Esophagus muscularis mucosa (tissue), 4 donors: ENCODE data around the gene CYP11A1. TPM values are rescaled to one million over a fixed set of nuclear protein-coding genes. Genes with fewer than 3 reads are reported as not detected.

Source experiments
- DNase-seq: peaks from one replicate; pipeline ENCODE4 v3.0.0-alpha.2; 2017; ENCODE audit errors: extremely low spot score
- H3K27ac ChIP-seq, 4 donors: fragments of 200-600 bp; sonication (generic); replicated peaks in 1 of 4; 1 replicate in 3 of 4; 2 replicates in 1 of 4; pipeline ENCODE4 v1.5.1; 2016 to 2019; ENCODE audit warnings: mild to moderate bottlenecking in 1 of 4
- H3K27me3 ChIP-seq, 4 donors: fragments of 200-600 bp; sonication (generic); one replicate each; pipeline versions ENCODE4 v1.5.1 to v1.6.0; 2016 to 2019
- H3K36me3 ChIP-seq, 4 donors: fragments of 200-600 bp; sonication (generic); one replicate each; pipeline ENCODE4 v1.5.1; 2016 to 2019
- H3K4me1 ChIP-seq, 4 donors: fragments of 200-600 bp; sonication (generic); one replicate each; pipeline ENCODE4 v1.5.1; 2016 to 2019
- H3K4me3 ChIP-seq, 4 donors: fragments of 200-600 bp; sonication (generic); 1 replicate in 2 of 4; 2 replicates in 2 of 4; pipeline ENCODE4 v1.5.1; 2016 to 2019; ENCODE audit warnings: mild to moderate bottlenecking in 4 of 4, moderate library complexity in 1 of 4
- H3K9me3 ChIP-seq, 4 donors: fragments of 200-600 bp; sonication (generic); 1 replicate in 3 of 4; 2 replicates in 1 of 4; pipeline ENCODE4 v1.5.1; 2016 to 2019
- CTCF ChIP-seq, 3 experiments: fragments of 200-600 bp in 2 of 3; fragments of 450-650 bp in 1 of 3; sonication (generic) in 2 of 3; IDR thresholded peaks; one replicate each; pipeline ENCODE4 v1.5.1; 2017 to 2019; ENCODE audit warnings: antibody characterized with exemption in 3 of 3, mild to moderate bottlenecking in 2 of 3, moderate library complexity in 1 of 3
- EP300 ChIP-seq: sonication (generic); formaldehyde crosslinking; IDR thresholded peaks from one replicate; pipeline ENCODE4 v1.6.1; 2017; ENCODE audit warnings: antibody characterized with exemption
- POLR2A ChIP-seq: fragments of 450-650 bp; IDR thresholded peaks from one replicate; pipeline ENCODE4 v1.6.1; 2017; ENCODE audit warnings: antibody characterized with exemption, moderate library complexity, mild to moderate bottlenecking, low read depth
- POLR2AphosphoS5 ChIP-seq, 2 donors: sonication (generic); formaldehyde crosslinking; IDR thresholded peaks; one replicate each; pipeline ENCODE4 v1.6.1; 2017; ENCODE audit warnings: antibody characterized with exemption in 2 of 2
- WGBS: methylation state at CpG from one replicate; pipeline ENCODE4 v1.1.5; 2018; 5-methylcytosine and 5-hydroxymethylcytosine counted together
- intact Hi-C: fragments of 100-400 bp; cut with DNase I; formaldehyde crosslinking; loops from one replicate; pipeline ENCODE4 v1.15.1; 2023
- total RNA-seq, 4 donors: library from RNA; depleted of rRNA; stranded (reverse); fragments of >200 nt; gene quantifications; one replicate each; pipeline versions ENCODE4 v1.1.0 to v1.2.1, GENCODE V29; 2016

The CYP11A1 gene
- total RNA-seq, 4 donors from 2014 or later, result 1.7 to 2.5 (median 1.8) TPM

GRCh38 chr15:74335396-74335795 lies 32.0 kb downstream of the CYP11A1 start:
- 82% methylated on average over 7 of the region's 8 CpGs for WGBS
- Histone ChIP-seq H3K9me3 (no peaks in the 10 kb centered on the region), H3K36me3 (no peaks in the 10 kb centered on the region), H3K4me3 (no peak overlapping the region), H3K27ac (no peak overlapping the region), H3K4me1 (no peaks in the 10 kb centered on the region), H3K27me3 (no peaks in the 10 kb centered on the region)
- intact Hi-C loops, result no loop called here
- DNase-seq, result no peak
- TF ChIP-seq POLR2AphosphoS5 (IDR thresholded peaks at IDR 0.05) (no peak), EP300 (no peak), POLR2A (no peak), CTCF (IDR thresholded peaks at IDR 0.05) (no peak)

DNA sequence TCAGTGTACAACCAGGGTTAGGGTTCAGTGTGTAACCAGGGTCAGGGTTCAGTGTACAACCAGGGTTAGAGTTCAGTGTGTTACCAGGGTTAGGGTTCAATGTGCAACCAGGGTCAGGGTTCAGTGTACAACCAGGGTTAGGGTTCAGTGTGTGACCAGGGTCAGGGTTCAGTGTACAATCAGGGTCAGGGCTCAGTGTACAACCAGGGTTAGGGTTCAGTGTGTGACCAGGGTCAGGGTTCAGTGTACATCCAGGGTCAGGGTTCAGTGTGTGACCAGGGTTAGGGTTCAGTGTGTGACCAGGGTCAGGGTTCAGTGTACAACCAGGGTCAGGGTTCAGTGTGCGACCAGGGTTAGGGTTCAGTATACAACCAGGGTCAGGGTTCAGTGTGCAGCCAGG lies 33.3 kb downstream of the CYP11A1 start:
- no peak overlapping the region for H3K4me3 ChIP-seq
- no peak for DNase-seq
- no peak overlapping the region for H3K27ac ChIP-seq
- no peaks in the 10 kb centered on the region for H3K27me3 ChIP-seq
- TF ChIP-seq CTCF (IDR thresholded peaks at IDR 0.05) (no peak), POLR2A (no peak), POLR2AphosphoS5 (IDR thresholded peaks at IDR 0.05) (no peak), EP300 (no peak)
- no peaks in the 10 kb centered on the region for H3K9me3 ChIP-seq
- H3K4me1 ChIP-seq, result no peaks in the 10 kb centered on the region
- WGBS, result 83% methylated on average over 1 of the region's 1 CpG
- no peaks in the 10 kb centered on the region for H3K36me3 ChIP-seq
- intact Hi-C loops, result no loop called here

GRCh38 chr15:74333662-74334061 lies 33.8 kb downstream of the CYP11A1 start:
- 100% methylated on average over 3 of the region's 5 CpGs for WGBS

GRCh38 chr15:74333093-74333492 lies 34.4 kb downstream of the CYP11A1 start:
- WGBS, result 93% methylated on average over 4 of the region's 5 CpGs
- Histone ChIP-seq H3K27ac (no peak overlapping the region), H3K9me3 (no peaks in the 10 kb centered on the region), H3K4me3 (no peak overlapping the region), H3K4me1 (no peaks in the 10 kb centered on the region), H3K36me3 (no peaks in the 10 kb centered on the region), H3K27me3 (no peaks in the 10 kb centered on the region)
- intact Hi-C loops, result no loop called here
- TF ChIP-seq CTCF (IDR thresholded peaks at IDR 0.05) (no peak), POLR2A (no peak), POLR2AphosphoS5 (IDR thresholded peaks at IDR 0.05) (no peak), EP300 (no peak)
- DNase-seq, result no peak

More at GRCh38 chr15:74333662-74334061, 33.8 kb downstream of the CYP11A1 start:
- H3K36me3 ChIP-seq, result no peaks in the 10 kb centered on the region
- intact Hi-C loops, result no loop called here
- DNase-seq, result no peak
- H3K27ac ChIP-seq, result no peak overlapping the region
- no peak for TF ChIP-seq POLR2A
- TF ChIP-seq CTCF (IDR thresholded peaks at IDR 0.05), result no peak
- no peak for TF ChIP-seq EP300
- TF ChIP-seq POLR2AphosphoS5 (IDR thresholded peaks at IDR 0.05), result no peak
- no peaks in the 10 kb centered on the region for H3K27me3 ChIP-seq
- no peaks in the 10 kb centered on the region for H3K9me3 ChIP-seq
- no peak overlapping the region for H3K4me3 ChIP-seq
- H3K4me1 ChIP-seq, result no peaks in the 10 kb centered on the region

GRCh38 chr15:74332611-74333010 lies 34.8 kb downstream of the CYP11A1 start:
- Histone ChIP-seq H3K4me1 (no peaks in the 10 kb centered on the region), H3K9me3 (no peaks in the 10 kb centered on the region), H3K4me3 (no peak overlapping the region), H3K36me3 (no peaks in the 10 kb centered on the region), H3K27me3 (no peaks in the 10 kb centered on the region), H3K27ac (no peak overlapping the region)
- WGBS, result 87% methylated on average over 9 of the region's 10 CpGs
- no peak for DNase-seq
- no peak for TF ChIP-seq EP300
- TF ChIP-seq POLR2AphosphoS5 (IDR thresholded peaks at IDR 0.05), result no peak
- TF ChIP-seq CTCF (IDR thresholded peaks at IDR 0.05), result no peak
- no peak for TF ChIP-seq POLR2A
- intact Hi-C loops, result no loop called here
